GM12874 (cell line): ENCODE results near the gene HOTAIR.

ENCODE experiments used
- TF ChIP-seq, protein P1 (sequence below): IDR thresholded peaks from 2 replicates; pipeline ENCODE4 v1.5.1; 2011; ENCODE audit warnings: low read depth, mild to moderate bottlenecking, control low read depth, low read length, moderate library complexity; ENCODE audit not compliant: insufficient read depth

Gene HOTAIR

GRCh38 chr12:53980802-53981496, 6.2 kb upstream of the HOTAIR start:
- TF ChIP-seq, protein P1, sequence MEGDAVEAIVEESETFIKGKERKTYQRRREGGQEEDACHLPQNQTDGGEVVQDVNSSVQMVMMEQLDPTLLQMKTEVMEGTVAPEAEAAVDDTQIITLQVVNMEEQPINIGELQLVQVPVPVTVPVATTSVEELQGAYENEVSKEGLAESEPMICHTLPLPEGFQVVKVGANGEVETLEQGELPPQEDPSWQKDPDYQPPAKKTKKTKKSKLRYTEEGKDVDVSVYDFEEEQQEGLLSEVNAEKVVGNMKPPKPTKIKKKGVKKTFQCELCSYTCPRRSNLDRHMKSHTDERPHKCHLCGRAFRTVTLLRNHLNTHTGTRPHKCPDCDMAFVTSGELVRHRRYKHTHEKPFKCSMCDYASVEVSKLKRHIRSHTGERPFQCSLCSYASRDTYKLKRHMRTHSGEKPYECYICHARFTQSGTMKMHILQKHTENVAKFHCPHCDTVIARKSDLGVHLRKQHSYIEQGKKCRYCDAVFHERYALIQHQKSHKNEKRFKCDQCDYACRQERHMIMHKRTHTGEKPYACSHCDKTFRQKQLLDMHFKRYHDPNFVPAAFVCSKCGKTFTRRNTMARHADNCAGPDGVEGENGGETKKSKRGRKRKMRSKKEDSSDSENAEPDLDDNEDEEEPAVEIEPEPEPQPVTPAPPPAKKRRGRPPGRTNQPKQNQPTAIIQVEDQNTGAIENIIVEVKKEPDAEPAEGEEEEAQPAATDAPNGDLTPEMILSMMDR = no peak

- TF ChIP-seq, protein P1 = no peak
Observed at GRCh38 chr12:53980104-53980801, 5.5 kb upstream of the HOTAIR start.

GRCh38 chr12:53978477-53979356, 4.0 kb upstream of the HOTAIR start:
- TF ChIP-seq, protein P1 = no peak

- TF ChIP-seq, protein P1 = no peak
Observed at GRCh38 chr12:53977596-53978445, 3.1 kb upstream of the HOTAIR start.

DNA sequence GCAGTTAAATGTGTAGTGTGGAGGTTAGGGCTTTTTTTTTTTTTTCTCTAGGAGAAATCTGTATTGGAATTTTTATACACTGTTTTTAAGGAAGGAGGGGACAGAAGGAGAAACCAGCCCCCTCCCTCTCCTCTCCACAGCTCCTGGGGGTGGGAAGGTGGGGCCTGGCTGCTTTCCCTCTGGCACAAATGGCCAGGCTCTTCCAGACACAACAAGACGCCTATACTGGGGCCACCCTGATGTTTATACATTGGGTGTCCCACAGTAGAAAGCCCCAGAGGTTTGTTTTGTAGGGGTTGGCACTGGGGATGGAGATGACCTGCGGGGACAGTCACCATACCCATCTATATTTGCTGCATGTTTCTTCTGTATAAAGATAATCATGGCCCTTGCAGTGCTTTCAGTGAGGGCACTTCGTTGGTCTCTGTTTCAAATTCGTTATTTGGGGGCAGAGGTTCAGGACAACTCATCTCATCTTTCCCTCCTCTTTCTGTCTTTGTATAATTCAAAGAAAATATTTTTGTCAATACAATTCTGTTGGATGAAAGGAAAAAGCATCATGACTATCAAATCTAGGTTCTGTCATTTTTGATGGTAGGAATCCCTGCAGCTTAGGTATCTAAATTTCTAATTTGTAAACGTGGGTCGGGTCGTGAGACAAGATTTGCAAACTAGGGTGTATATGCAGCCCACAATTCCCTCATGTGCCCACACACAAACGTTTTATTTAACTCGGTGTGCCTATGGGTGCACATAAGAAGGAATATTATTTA, 2.3 kb upstream of the HOTAIR start:
- TF ChIP-seq, protein P1 = no peak

DNA sequence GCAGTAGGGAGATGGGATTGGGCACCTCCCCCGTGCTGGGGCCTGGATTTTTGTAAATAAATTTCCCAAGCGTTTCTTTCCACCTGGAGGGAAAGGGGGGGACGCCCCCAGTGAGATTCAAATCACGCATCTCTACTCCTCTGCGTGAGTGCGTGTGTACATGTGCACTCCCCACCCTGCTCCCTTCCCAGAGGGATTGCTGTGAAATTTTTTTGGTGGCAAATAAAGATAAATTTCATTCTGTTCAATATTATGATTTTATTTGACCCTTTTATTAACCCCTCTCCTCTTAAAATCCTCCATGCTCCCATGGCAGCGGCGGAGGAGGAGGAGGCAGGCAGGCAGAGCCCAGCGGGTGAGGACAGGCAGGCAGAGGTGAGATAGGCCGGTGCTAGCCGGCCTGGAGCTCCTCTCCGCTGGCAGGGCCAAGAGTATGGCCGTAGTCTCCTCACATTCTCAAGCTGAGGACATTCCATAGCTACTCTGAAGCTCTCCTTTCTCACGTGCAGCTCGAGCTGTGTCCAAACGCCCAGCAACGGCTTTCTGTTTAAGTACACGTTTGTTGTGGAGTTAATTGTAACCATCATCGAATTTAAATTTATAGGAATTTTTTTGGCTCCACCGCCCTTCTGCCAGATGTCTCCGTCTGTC, 1.5 kb upstream of the HOTAIR start:
- TF ChIP-seq, protein P1 = no peak
